Fibroblast of lung (primary cell): ENCODE data around the gene CREB5. TPM values are rescaled to one million over a fixed set of nuclear protein-coding genes. Genes with fewer than 3 reads are reported as not detected.

Experiments used
- DNase-seq, 2 donors: peaks; one replicate each; pipeline versions ENCODE4 v3.0.0 to v3.0.0-alpha.2; 2010; ENCODE audit warnings: low read depth in 2 of 2
- H2AFZ ChIP-seq: 2 replicates; pipeline ENCODE4 v1.5.1; 2012; ENCODE audit warnings: low read length, control low read depth, inconsistent platforms
- H3K27ac ChIP-seq: 2 replicates; pipeline ENCODE4 v1.5.1; 2011; ENCODE audit warnings: low read length, control low read depth; ENCODE audit not compliant: insufficient read depth
- H3K27me3 ChIP-seq: 2 replicates; pipeline ENCODE4 v1.5.1; 2011; ENCODE audit warnings: mild to moderate bottlenecking, low read length; ENCODE audit not compliant: control insufficient read depth, insufficient read depth
- H3K36me3 ChIP-seq: 2 replicates; pipeline ENCODE4 v1.5.1; 2011; ENCODE audit warnings: low read length; ENCODE audit not compliant: control insufficient read depth, insufficient read depth
- H3K4me1 ChIP-seq: 2 replicates; pipeline ENCODE4 v1.5.1; 2011; ENCODE audit warnings: low read length; ENCODE audit not compliant: control insufficient read depth, insufficient read depth; ENCODE audit errors: extremely low read depth
- H3K4me2 ChIP-seq: 2 replicates; pipeline ENCODE4 v1.5.1; 2011; ENCODE audit warnings: low read length, control low read depth; ENCODE audit not compliant: insufficient read depth; ENCODE audit errors: extremely low read depth
- H3K4me3 ChIP-seq, 4 experiments: fragments of 200-600 bp in 1 of 4; sonication (generic) in 1 of 4; replicated peaks in 1 of 4; 2 replicates each; pipeline ENCODE4 v1.5.1; 2011 to 2016; ENCODE audit warnings: low read length in 4 of 4, low read depth in 3 of 4, mild to moderate bottlenecking in 3 of 4, control low read depth in 2 of 4, inconsistent platforms in 1 of 4, mixed read lengths in 1 of 4; ENCODE audit not compliant: insufficient read depth in 1 of 4; ENCODE audit errors: control extremely low read depth in 1 of 4
- H3K79me2 ChIP-seq: 2 replicates; pipeline ENCODE4 v1.5.1; 2012; ENCODE audit warnings: mild to moderate bottlenecking, low read length, inconsistent platforms; ENCODE audit not compliant: control insufficient read depth, insufficient read depth
- H3K9ac ChIP-seq: 2 replicates; pipeline ENCODE4 v1.5.1; 2011; ENCODE audit warnings: mild to moderate bottlenecking, low read length, control low read depth; ENCODE audit not compliant: insufficient read depth
- H3K9me3 ChIP-seq: 2 replicates; pipeline ENCODE4 v1.5.1; 2012; ENCODE audit warnings: low read depth, low read length; ENCODE audit not compliant: control insufficient read depth, insufficient read depth
- H4K20me1 ChIP-seq: 2 replicates; pipeline ENCODE4 v1.5.1; 2011; ENCODE audit warnings: low read length; ENCODE audit not compliant: control insufficient read depth, insufficient read depth; ENCODE audit errors: extremely low read depth
- EZH2 ChIP-seq: IDR thresholded peaks from 2 replicates; pipeline ENCODE4 v1.5.1; 2012; ENCODE audit warnings: low read length, control low read depth, mild to moderate bottlenecking; ENCODE audit errors: missing control alignments
- polyA plus RNA-seq, 2 donors: library from polyadenylated mRNA; depleted of rRNA in 1 of 2; stranded (reverse) in 1 of 2; unstranded in 1 of 2; fragments of >200 nt; gene quantifications; 2 replicates each; pipeline ENCODE4 v1.2.1, GENCODE V29; 2011 to 2012; ENCODE audit warnings: missing spikeins in 1 of 2
- total RNA-seq: library from RNA; depleted of rRNA; stranded (reverse); fragments of >200 nt; gene quantifications from 2 replicates; pipeline ENCODE4 v1.2.1, GENCODE V29; 2014
- TF ChIP-seq, protein P1 (sequence below), 2 donors: IDR thresholded peaks in 1 of 2; conservative IDR thresholded peaks in 1 of 2; 1 replicate in 1 of 2; 2 replicates in 1 of 2; pipeline ENCODE4 v1.5.1; 2011 to 2012; ENCODE audit warnings: low read length in 2 of 2, control low read depth in 1 of 2, inconsistent platforms in 1 of 2, low read depth in 1 of 2, mild to moderate bottlenecking in 1 of 2

Gene CREB5
- total and polyA plus RNA-seq, 2 donors (not counting 1 experiment from before 2014, with no cell fraction given), result 8.2 to 28.4 TPM

DNA sequence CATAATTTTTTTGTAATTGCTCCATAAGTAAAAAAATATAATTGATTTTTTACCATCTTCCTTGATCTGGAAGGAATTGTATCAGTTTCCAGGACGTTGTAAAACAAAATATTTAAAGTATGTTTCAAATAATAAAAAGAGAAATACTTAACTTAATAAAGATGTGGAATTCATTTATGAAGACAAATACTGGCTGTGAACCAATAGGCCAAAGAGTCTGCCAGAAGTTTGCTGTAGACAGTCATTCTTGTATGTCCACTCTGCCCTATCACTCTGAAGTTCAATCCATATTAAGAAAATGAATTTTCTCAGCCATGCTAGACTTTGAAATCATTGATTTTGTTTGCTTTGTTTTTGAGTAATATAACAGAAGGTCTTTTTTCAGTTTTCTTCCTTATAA is 289.4 kb downstream of the CREB5 start:
- Histone ChIP-seq H3K27me3 (no peaks in the 10 kb centered on the region), H3K4me1 (no peaks in the 10 kb centered on the region), H3K27ac (no peak overlapping the region), H3K9me3 (no peaks in the 10 kb centered on the region), H3K4me2 (no peak overlapping the region), H2AFZ (no peak overlapping the region), H3K4me3 (no peak overlapping the region), H3K36me3 (no peaks in the 10 kb centered on the region), H3K9ac (no peak overlapping the region), H3K79me2 (no peaks in the 10 kb centered on the region), H4K20me1 (no peaks in the 10 kb centered on the region)
- no peak for DNase-seq
- TF ChIP-seq, protein P1, sequence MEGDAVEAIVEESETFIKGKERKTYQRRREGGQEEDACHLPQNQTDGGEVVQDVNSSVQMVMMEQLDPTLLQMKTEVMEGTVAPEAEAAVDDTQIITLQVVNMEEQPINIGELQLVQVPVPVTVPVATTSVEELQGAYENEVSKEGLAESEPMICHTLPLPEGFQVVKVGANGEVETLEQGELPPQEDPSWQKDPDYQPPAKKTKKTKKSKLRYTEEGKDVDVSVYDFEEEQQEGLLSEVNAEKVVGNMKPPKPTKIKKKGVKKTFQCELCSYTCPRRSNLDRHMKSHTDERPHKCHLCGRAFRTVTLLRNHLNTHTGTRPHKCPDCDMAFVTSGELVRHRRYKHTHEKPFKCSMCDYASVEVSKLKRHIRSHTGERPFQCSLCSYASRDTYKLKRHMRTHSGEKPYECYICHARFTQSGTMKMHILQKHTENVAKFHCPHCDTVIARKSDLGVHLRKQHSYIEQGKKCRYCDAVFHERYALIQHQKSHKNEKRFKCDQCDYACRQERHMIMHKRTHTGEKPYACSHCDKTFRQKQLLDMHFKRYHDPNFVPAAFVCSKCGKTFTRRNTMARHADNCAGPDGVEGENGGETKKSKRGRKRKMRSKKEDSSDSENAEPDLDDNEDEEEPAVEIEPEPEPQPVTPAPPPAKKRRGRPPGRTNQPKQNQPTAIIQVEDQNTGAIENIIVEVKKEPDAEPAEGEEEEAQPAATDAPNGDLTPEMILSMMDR (conservative IDR thresholded peaks at IDR 0.05 in 1 of 2, IDR thresholded peaks at IDR 0.05 in 1 of 2; ENCODE audit: low read depth in 1 of 2, low read length in 2 of 2), result no peak
- no peak for TF ChIP-seq EZH2

GRCh38 chr7:28702171-28702570 is 289.9 kb downstream of the CREB5 start:
- Histone ChIP-seq H3K9ac (no peak overlapping the region), H3K79me2 (no peaks in the 10 kb centered on the region), H4K20me1 (no peaks in the 10 kb centered on the region), H2AFZ (no peak overlapping the region), H3K27ac (no peak overlapping the region), H3K27me3 (no peaks in the 10 kb centered on the region), H3K36me3 (no peaks in the 10 kb centered on the region), H3K4me1 (no peaks in the 10 kb centered on the region), H3K4me3 (no peak overlapping the region), H3K9me3 (no peaks in the 10 kb centered on the region), H3K4me2 (no peak overlapping the region)
- DNase-seq, result no peak
- TF ChIP-seq, protein P1 (conservative IDR thresholded peaks at IDR 0.05 in 1 of 2, IDR thresholded peaks at IDR 0.05 in 1 of 2; ENCODE audit: low read depth in 1 of 2, low read length in 2 of 2), result no peak
- TF ChIP-seq EZH2, result no peak

DNA sequence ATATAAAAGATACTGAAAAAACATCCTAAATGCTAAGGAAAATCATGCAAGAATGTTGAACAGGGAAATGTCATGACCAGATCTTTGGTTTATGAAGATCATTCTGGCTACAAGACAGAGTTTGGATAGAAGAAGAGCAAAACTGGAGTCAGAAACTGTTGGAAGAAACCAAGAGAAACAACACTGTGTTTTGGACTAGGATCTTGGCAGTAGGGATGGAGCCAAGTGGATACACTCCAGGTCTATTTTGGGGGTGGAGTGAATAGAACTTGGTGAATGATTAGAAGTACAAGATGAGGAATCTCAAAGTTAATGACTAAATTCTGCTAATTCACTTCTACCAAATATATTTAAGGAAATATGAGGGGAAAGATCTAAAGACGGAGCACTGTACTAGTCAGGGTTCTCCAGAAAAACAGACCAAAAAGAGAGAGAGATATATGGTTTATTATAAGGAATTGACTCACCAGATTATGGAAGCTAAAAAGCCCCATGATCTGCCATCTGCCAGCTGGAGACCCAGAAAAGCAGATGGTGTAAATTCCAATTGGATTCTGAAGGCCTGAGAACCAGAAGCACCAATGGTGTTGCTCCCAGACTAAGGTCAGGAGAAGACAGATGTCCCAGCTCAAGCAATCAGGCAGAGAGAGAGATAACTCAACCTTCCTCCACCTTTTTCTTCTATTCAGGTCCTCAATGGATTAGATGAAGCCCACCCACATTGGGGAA is 290.9 kb downstream of the CREB5 start:
- Histone ChIP-seq H3K79me2 (no peaks in the 10 kb centered on the region), H3K27me3 (no peaks in the 10 kb centered on the region), H3K4me2 (no peak overlapping the region), H3K9me3 (no peaks in the 10 kb centered on the region), H3K27ac (no peak overlapping the region), H4K20me1 (no peaks in the 10 kb centered on the region), H3K9ac (no peak overlapping the region), H3K4me1 (peaks cover 3% of the 10 kb centered on the region), H3K36me3 (no peaks in the 10 kb centered on the region), H2AFZ (no peak overlapping the region), H3K4me3 (no peak overlapping the region)
- no peak for DNase-seq
- no peak for TF ChIP-seq EZH2
- TF ChIP-seq, protein P1 (conservative IDR thresholded peaks at IDR 0.05 in 1 of 2, IDR thresholded peaks at IDR 0.05 in 1 of 2; ENCODE audit: low read depth in 1 of 2, low read length in 2 of 2), result no peak
